ENCODE results near the gene ZSWIM5. TPM values are rescaled to one million over a fixed set of nuclear protein-coding genes. Genes with fewer than 3 reads are reported as not detected.

Gene ZSWIM5
- 0.23 and 0.68 TPM in 2 replicates for total RNA-seq (ENCODE audit: low replicate concordance)

GRCh38 chr1:45205910-45206721, at the start of gene ZSWIM5:
ZSWIM5 (minus strand) TSS chr1:45206605; CDS start chr1:45206350, 255 bp downstream.

GRCh38 chr1:45011837-45012638, 194.4 kb downstream of the ZSWIM5 start, which contains the start of gene UROD:
UROD (plus strand) TSS chr1:45012254; CDS start chr1:45012266, 12 bp downstream.

GRCh38 chr1:45010855-45011811, 195.3 kb downstream of the ZSWIM5 start, which contains the start of gene HECTD3:
HECTD3 (minus strand) TSS chr1:45011324; CDS start chr1:45011257, 67 bp downstream.

Other genes starting within 250 kb of the ZSWIM5 start
- gene EIF2B3, start 220.0 kb downstream of the ZSWIM5 start, total RNA-seq (ENCODE audit: low replicate concordance), result 45.2 and 73.2 TPM in 2 replicates
- gene HECTD3, start 195.3 kb downstream of the ZSWIM5 start, total RNA-seq (ENCODE audit: low replicate concordance), result 17.4 and 25.6 TPM in 2 replicates
- gene UROD, start 194.4 kb downstream of the ZSWIM5 start, total RNA-seq (ENCODE audit: low replicate concordance), result 182 and 313 TPM in 2 replicates
- 0.12 and 1.1 TPM in 2 replicates for gene HPDL, start 120.3 kb upstream of the ZSWIM5 start, total RNA-seq (ENCODE audit: low replicate concordance)
- gene TOE1, start 133.6 kb upstream of the ZSWIM5 start, total RNA-seq (ENCODE audit: low replicate concordance), result 8.4 and 13.6 TPM in 2 replicates
- gene MUTYH, start 133.8 kb upstream of the ZSWIM5 start, total RNA-seq (ENCODE audit: low replicate concordance), result 11.4 and 18.7 TPM in 2 replicates